ENCODE measurements around the gene NAT10.
"Not testable (repeated sequence)": the region's sequence is repeated elsewhere in the genome, so short reads cannot be mapped to it uniquely, and the experiment has no call there.

The NAT10 gene

GRCh38 chr11:34105079-34105956, at the start of gene NAT10:
Gene NAT10 (plus strand): TSS chr11:34105629. CDS start chr11:34108226, 2,597 bp downstream.
- in situ Hi-C loops (cut with HindIII; ENCODE audit: low pct_unique_long_range_greater_than_20kb, low sequenced_read_pairs): no loop called here
- DNase-seq (ENCODE audit: low read depth in 1 of 2, low spot score in 1 of 2): peak; percentile 91 to 99

GRCh38 chr11:34056672-34057071, 48.8 kb upstream of the NAT10 start:
- no peak for DNase-seq (ENCODE audit: low read depth in 1 of 2, low spot score in 1 of 2)
- no peak for TF ChIP-seq JUND (IDR thresholded peaks at IDR 0.05; ENCODE audit: low read depth)
- in situ Hi-C loops (cut with HindIII; ENCODE audit: low pct_unique_long_range_greater_than_20kb, low sequenced_read_pairs): no loop called here

More at GRCh38 chr11:34105079-34105956, at the start of gene NAT10:
- peak; percentile 65; the same call in 1 of the 2 replicates for TF ChIP-seq JUND (IDR thresholded peaks at IDR 0.05; ENCODE audit: low read depth)

- no peak for TF ChIP-seq JUND (IDR thresholded peaks at IDR 0.05; ENCODE audit: low read depth)
- no peak for DNase-seq (ENCODE audit: low read depth in 1 of 2, low spot score in 1 of 2)
- in situ Hi-C loops (cut with HindIII; ENCODE audit: low pct_unique_long_range_greater_than_20kb, low sequenced_read_pairs): no loop called here
Observed at GRCh38 chr11:34063061-34063795, 42.2 kb upstream of the NAT10 start.

- DNase-seq (ENCODE audit: low read depth in 1 of 2, low spot score in 1 of 2): no peak
- no peak for TF ChIP-seq JUND (IDR thresholded peaks at IDR 0.05; ENCODE audit: low read depth)
- in situ Hi-C loops (cut with HindIII; ENCODE audit: low pct_unique_long_range_greater_than_20kb, low sequenced_read_pairs): no loop called here
Observed at GRCh38 chr11:34064291-34064690, 41.1 kb upstream of the NAT10 start.

GRCh38 chr11:34065505-34066203, 39.8 kb upstream of the NAT10 start:
- TF ChIP-seq JUND (IDR thresholded peaks at IDR 0.05; ENCODE audit: low read depth): no peak
- DNase-seq (ENCODE audit: low read depth in 1 of 2, low spot score in 1 of 2): no peak
- in situ Hi-C loops (cut with HindIII; ENCODE audit: low pct_unique_long_range_greater_than_20kb, low sequenced_read_pairs): no loop called here

- in situ Hi-C loops (cut with HindIII; ENCODE audit: low pct_unique_long_range_greater_than_20kb, low sequenced_read_pairs); DNase-seq (ENCODE audit: low read depth in 1 of 2, low spot score in 1 of 2): not testable (repeated sequence)
Observed at GRCh38 chr11:34066766-34067165, 38.7 kb upstream of the NAT10 start.

- in situ Hi-C loops (cut with HindIII; ENCODE audit: low pct_unique_long_range_greater_than_20kb, low sequenced_read_pairs): no loop called here
- no peak for TF ChIP-seq JUND (IDR thresholded peaks at IDR 0.05; ENCODE audit: low read depth)
- no peak for DNase-seq (ENCODE audit: low read depth in 1 of 2, low spot score in 1 of 2)
Observed at GRCh38 chr11:34067383-34068065, 37.9 kb upstream of the NAT10 start.

- DNase-seq (ENCODE audit: low read depth in 1 of 2, low spot score in 1 of 2): no peak
- no peak for TF ChIP-seq JUND (IDR thresholded peaks at IDR 0.05; ENCODE audit: low read depth)
- in situ Hi-C loops (cut with HindIII; ENCODE audit: low pct_unique_long_range_greater_than_20kb, low sequenced_read_pairs): no loop called here
Observed at GRCh38 chr11:34068111-34068510, 37.3 kb upstream of the NAT10 start.

GRCh38 chr11:34071306-34071705, 34.1 kb upstream of the NAT10 start:
- in situ Hi-C loops (cut with HindIII; ENCODE audit: low pct_unique_long_range_greater_than_20kb, low sequenced_read_pairs): not testable (repeated sequence)

GRCh38 chr11:34072041-34072440, 33.4 kb upstream of the NAT10 start:
- in situ Hi-C loops (cut with HindIII; ENCODE audit: low pct_unique_long_range_greater_than_20kb, low sequenced_read_pairs): no loop called here

More at GRCh38 chr11:34071306-34071705, 34.1 kb upstream of the NAT10 start:
- not testable (repeated sequence) for DNase-seq (ENCODE audit: low read depth in 1 of 2, low spot score in 1 of 2)

GRCh38 chr11:34072832-34073231, 32.6 kb upstream of the NAT10 start:
- in situ Hi-C loops (cut with HindIII; ENCODE audit: low pct_unique_long_range_greater_than_20kb, low sequenced_read_pairs): no loop called here
- DNase-seq (ENCODE audit: low read depth in 1 of 2, low spot score in 1 of 2): no peak
- TF ChIP-seq JUND (IDR thresholded peaks at IDR 0.05; ENCODE audit: low read depth): no peak

More at GRCh38 chr11:34072041-34072440, 33.4 kb upstream of the NAT10 start:
- TF ChIP-seq JUND (IDR thresholded peaks at IDR 0.05; ENCODE audit: low read depth): no peak
- DNase-seq (ENCODE audit: low read depth in 1 of 2, low spot score in 1 of 2): no peak

- no peak for DNase-seq (ENCODE audit: low read depth in 1 of 2, low spot score in 1 of 2)
- in situ Hi-C loops (cut with HindIII; ENCODE audit: low pct_unique_long_range_greater_than_20kb, low sequenced_read_pairs): no loop called here
- TF ChIP-seq JUND (IDR thresholded peaks at IDR 0.05; ENCODE audit: low read depth): no peak
Observed at GRCh38 chr11:34074391-34074790, 31.0 kb upstream of the NAT10 start.

Measured in T47D (cell line).